ENCODE data around the gene CADM1. TPM values are rescaled to one million over a fixed set of nuclear protein-coding genes. Genes with fewer than 3 reads are reported as not detected.

Gene CADM1
- polyA plus RNA-seq (2013, experiment 1 of 4) = 109 TPM
- 94.6 TPM for polyA plus RNA-seq (2013, experiment 2 of 4)
- 79.9 TPM for polyA plus RNA-seq (2013, experiment 3 of 4)
- polyA plus RNA-seq (2013, experiment 4 of 4) = 80.0 TPM

- peak within 1 kb of the TSS; percentile 62 for H3K4me3 ChIP-seq (ENCODE audit: insufficient read depth, low read depth, low read length)
- no peaks in the 10 kb centered on the region for H3K9me3 ChIP-seq (ENCODE audit: control insufficient read depth, low read length)
- peaks cover 39% of the 10 kb centered on the region for H3K27me3 ChIP-seq (ENCODE audit: control insufficient read depth, insufficient read depth, low read length, poor library complexity, severe bottlenecking)
- peaks cover 12% of the 10 kb centered on the region for H3K4me1 ChIP-seq (ENCODE audit: control insufficient read depth, insufficient read depth, low read length)
- no peaks in the 10 kb centered on the region for H3K36me3 ChIP-seq (ENCODE audit: control insufficient read depth, insufficient read depth, low read length)
- H3K27ac ChIP-seq (ENCODE audit: insufficient read depth, low read depth, low read length, poor library complexity, severe bottlenecking) = peak within 1 kb of the TSS; percentile 88
- 0 to 1% methylated on average over 74 to 76 of the region's 76 CpGs for WGBS, 2 experiments
These were observed at the start of gene CADM1 for GRCh38 chr11:115504276-115505158. CADM1 (minus strand) TSS chr11:115504415.

- no peak overlapping the region for H3K27ac ChIP-seq (ENCODE audit: insufficient read depth, low read depth, low read length, poor library complexity, severe bottlenecking)
- peaks cover 14% of the 10 kb centered on the region for H3K4me1 ChIP-seq (ENCODE audit: control insufficient read depth, insufficient read depth, low read length)
- no peaks in the 10 kb centered on the region for H3K36me3 ChIP-seq (ENCODE audit: control insufficient read depth, insufficient read depth, low read length)
- WGBS, 2 experiments = 95 to 97% methylated on average over 14 to 15 of the region's 15 CpGs
- no peaks in the 10 kb centered on the region for H3K27me3 ChIP-seq (ENCODE audit: control insufficient read depth, insufficient read depth, low read length, poor library complexity, severe bottlenecking)
- H3K9me3 ChIP-seq (ENCODE audit: control insufficient read depth, low read length) = no peaks in the 10 kb centered on the region
- H3K4me3 ChIP-seq (ENCODE audit: insufficient read depth, low read depth, low read length) = no peak overlapping the region
These were observed 48.7 kb upstream of the CADM1 start for GRCh38 chr11:115552773-115553438.

DNA sequence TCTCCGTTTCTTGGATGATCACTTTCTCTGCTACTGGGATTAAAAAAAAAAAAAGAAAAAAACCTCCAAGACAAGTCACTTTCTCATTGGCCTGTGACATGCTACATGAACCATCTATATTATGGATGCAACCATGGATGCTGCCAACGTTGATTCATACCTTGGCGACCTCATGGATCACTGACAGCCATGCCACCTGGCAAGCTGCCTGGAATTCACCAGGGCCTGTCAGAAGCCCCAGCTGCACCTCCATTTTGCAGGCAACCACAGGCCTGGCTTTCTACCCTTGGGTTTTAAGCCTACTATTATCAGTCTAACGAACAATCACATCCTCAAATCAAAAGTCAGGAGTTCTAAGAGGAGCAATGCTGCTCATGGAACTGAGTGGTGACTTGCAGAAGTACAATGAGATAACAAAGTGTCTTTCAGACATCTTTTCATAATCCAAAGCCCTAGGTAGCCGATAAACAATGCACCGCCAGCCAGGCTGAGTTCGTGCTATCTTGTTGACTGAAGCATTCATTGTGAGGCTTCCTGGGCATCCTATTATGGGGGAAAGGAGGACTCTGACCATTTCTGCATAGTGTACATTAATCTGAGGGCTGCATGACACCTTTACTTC, 48.0 kb upstream of the CADM1 start:
- WGBS, 2 experiments = 85 to 91% methylated on average over 7 of the region's 7 CpGs
- no peaks in the 10 kb centered on the region for H3K9me3 ChIP-seq (ENCODE audit: control insufficient read depth, low read length)
- H3K27ac ChIP-seq (ENCODE audit: insufficient read depth, low read depth, low read length, poor library complexity, severe bottlenecking) = no peak overlapping the region
- no peaks in the 10 kb centered on the region for H3K36me3 ChIP-seq (ENCODE audit: control insufficient read depth, insufficient read depth, low read length)
- H3K4me3 ChIP-seq (ENCODE audit: insufficient read depth, low read depth, low read length) = no peak overlapping the region
- peaks cover 12% of the 10 kb centered on the region for H3K4me1 ChIP-seq (ENCODE audit: control insufficient read depth, insufficient read depth, low read length)
- H3K27me3 ChIP-seq (ENCODE audit: control insufficient read depth, insufficient read depth, low read length, poor library complexity, severe bottlenecking) = no peaks in the 10 kb centered on the region

DNA sequence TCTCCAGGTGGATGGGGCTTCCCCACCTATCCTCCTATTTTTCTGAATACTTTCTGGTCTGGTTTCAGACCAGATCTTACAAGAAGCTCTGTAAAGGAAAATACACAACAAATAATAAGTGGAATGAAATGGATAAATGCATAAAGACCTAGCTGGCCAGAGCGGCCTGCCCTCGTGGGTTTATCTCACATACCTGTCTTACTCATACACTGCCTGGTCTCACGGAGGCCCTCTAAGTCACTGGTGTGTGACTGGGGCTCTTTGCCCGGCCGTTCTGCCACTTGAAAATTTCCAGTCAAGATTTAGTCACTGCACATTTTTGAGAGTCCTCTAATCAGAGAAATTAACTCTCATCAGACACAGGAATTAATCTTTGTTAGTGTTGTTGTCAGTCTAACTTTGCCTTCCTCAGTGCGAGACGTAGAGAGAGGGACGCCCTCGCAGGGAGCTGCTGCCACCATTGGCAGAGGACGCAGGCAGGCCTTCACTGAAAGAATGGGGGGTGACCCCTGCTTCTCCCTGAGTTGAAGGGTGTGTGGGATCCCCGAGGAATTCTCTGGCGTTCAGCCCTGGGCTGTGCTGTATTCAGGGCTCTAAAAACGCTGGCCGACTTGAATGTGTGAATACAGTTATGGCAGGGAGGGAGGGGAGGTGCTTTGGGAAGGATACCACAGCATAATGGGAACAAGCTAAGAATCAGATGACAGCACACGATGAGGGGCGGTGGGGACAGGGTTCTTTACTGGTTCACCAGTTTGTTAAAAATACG, 46.3 kb upstream of the CADM1 start:
- H3K36me3 ChIP-seq (ENCODE audit: control insufficient read depth, insufficient read depth, low read length) = no peaks in the 10 kb centered on the region
- WGBS, 2 experiments = 91 to 92% methylated on average over 16 to 17 of the region's 17 CpGs
- no peak overlapping the region for H3K27ac ChIP-seq (ENCODE audit: insufficient read depth, low read depth, low read length, poor library complexity, severe bottlenecking)
- no peaks in the 10 kb centered on the region for H3K27me3 ChIP-seq (ENCODE audit: control insufficient read depth, insufficient read depth, low read length, poor library complexity, severe bottlenecking)
- H3K9me3 ChIP-seq (ENCODE audit: control insufficient read depth, low read length) = no peaks in the 10 kb centered on the region
- no peak overlapping the region for H3K4me3 ChIP-seq (ENCODE audit: insufficient read depth, low read depth, low read length)
- peaks cover 4% of the 10 kb centered on the region for H3K4me1 ChIP-seq (ENCODE audit: control insufficient read depth, insufficient read depth, low read length)

GRCh38 chr11:115548878-115549528, 44.8 kb upstream of the CADM1 start:
- no peaks in the 10 kb centered on the region for H3K36me3 ChIP-seq (ENCODE audit: control insufficient read depth, insufficient read depth, low read length)
- no peak overlapping the region for H3K27ac ChIP-seq (ENCODE audit: insufficient read depth, low read depth, low read length, poor library complexity, severe bottlenecking)
- no peak overlapping the region for H3K4me3 ChIP-seq (ENCODE audit: insufficient read depth, low read depth, low read length)

GRCh38 chr11:115545581-115546210, 41.5 kb upstream of the CADM1 start:
- H3K4me3 ChIP-seq (ENCODE audit: insufficient read depth, low read depth, low read length) = no peak overlapping the region
- H3K27ac ChIP-seq (ENCODE audit: insufficient read depth, low read depth, low read length, poor library complexity, severe bottlenecking) = no peak overlapping the region
- H3K36me3 ChIP-seq (ENCODE audit: control insufficient read depth, insufficient read depth, low read length) = no peaks in the 10 kb centered on the region
- H3K27me3 ChIP-seq (ENCODE audit: control insufficient read depth, insufficient read depth, low read length, poor library complexity, severe bottlenecking) = no peaks in the 10 kb centered on the region
- H3K9me3 ChIP-seq (ENCODE audit: control insufficient read depth, low read length) = no peaks in the 10 kb centered on the region
- H3K4me1 ChIP-seq (ENCODE audit: control insufficient read depth, insufficient read depth, low read length) = peaks cover 11% of the 10 kb centered on the region
- 89 to 90% methylated on average over 2 of the region's 2 CpGs for WGBS, 2 experiments

More at GRCh38 chr11:115548878-115549528, 44.8 kb upstream of the CADM1 start:
- WGBS, 2 experiments = 47 to 49% methylated on average over 10 of the region's 10 CpGs
- no peaks in the 10 kb centered on the region for H3K27me3 ChIP-seq (ENCODE audit: control insufficient read depth, insufficient read depth, low read length, poor library complexity, severe bottlenecking)
- H3K9me3 ChIP-seq (ENCODE audit: control insufficient read depth, low read length) = no peaks in the 10 kb centered on the region
- H3K4me1 ChIP-seq (ENCODE audit: control insufficient read depth, insufficient read depth, low read length) = peaks cover 9% of the 10 kb centered on the region

DNA sequence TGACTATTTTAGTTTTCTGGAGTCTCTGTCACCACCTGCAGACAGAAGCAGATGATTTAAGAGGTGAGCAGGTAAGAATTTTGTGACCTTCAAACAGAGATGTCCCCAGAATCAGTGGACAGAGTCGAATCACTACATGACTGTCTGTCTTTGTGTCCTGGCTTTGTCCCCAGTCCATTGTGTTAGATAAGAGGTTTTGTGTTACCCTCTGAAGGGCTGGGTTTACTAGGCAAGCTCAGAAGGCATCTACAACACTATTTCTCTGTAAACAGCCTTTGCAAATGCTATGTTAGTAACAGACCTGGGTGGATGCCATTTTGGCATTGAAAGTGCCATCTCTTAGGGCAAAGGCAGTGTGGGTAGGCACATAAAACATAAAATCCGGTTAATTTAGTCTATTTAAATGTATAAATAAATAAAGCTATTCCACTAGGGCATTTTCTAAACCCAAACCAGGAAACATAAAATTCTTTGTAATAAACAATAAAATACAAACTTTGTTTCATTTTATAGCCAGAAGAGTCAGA, 40.3 kb upstream of the CADM1 start:
- H3K27ac ChIP-seq (ENCODE audit: insufficient read depth, low read depth, low read length, poor library complexity, severe bottlenecking) = no peak overlapping the region
- WGBS, 2 experiments = 28 to 44% methylated on average over 1 of the region's 2 CpGs
- H3K4me3 ChIP-seq (ENCODE audit: insufficient read depth, low read depth, low read length) = no peak overlapping the region
- peaks cover 11% of the 10 kb centered on the region for H3K4me1 ChIP-seq (ENCODE audit: control insufficient read depth, insufficient read depth, low read length)
- H3K9me3 ChIP-seq (ENCODE audit: control insufficient read depth, low read length) = no peaks in the 10 kb centered on the region
- no peaks in the 10 kb centered on the region for H3K36me3 ChIP-seq (ENCODE audit: control insufficient read depth, insufficient read depth, low read length)
- H3K27me3 ChIP-seq (ENCODE audit: control insufficient read depth, insufficient read depth, low read length, poor library complexity, severe bottlenecking) = no peaks in the 10 kb centered on the region

GRCh38 chr11:115541518-115541917, 37.3 kb upstream of the CADM1 start:
- Histone ChIP-seq H3K9me3 (ENCODE audit: control insufficient read depth, low read length) (no peaks in the 10 kb centered on the region), H3K4me1 (ENCODE audit: control insufficient read depth, insufficient read depth, low read length) (peaks cover 6% of the 10 kb centered on the region)
- 93 to 95% methylated on average over 7 of the region's 8 CpGs for WGBS, 2 experiments

DNA sequence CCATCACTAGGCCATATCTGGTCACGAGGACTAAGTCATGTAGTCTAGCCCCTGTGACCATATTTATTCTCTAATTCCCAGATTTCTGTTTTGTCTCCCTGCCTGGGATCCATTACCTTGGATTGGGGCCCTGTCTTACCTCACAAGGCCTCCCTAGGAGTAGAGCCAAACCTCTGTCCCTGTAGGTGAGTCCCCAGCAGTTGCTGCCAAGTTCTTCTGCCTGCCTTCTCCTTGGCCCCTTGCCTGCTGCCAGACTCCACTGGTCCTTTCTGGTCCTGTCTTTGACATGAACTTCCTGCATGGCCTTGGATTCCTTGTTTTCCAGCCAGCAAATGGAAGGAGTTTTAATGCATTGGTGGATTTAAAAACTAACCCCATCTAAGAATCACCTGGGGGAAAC, 35.6 kb upstream of the CADM1 start:
- no peak overlapping the region for H3K27ac ChIP-seq (ENCODE audit: insufficient read depth, low read depth, low read length, poor library complexity, severe bottlenecking)
- H3K27me3 ChIP-seq (ENCODE audit: control insufficient read depth, insufficient read depth, low read length, poor library complexity, severe bottlenecking) = no peaks in the 10 kb centered on the region
- no peaks in the 10 kb centered on the region for H3K9me3 ChIP-seq (ENCODE audit: control insufficient read depth, low read length)
- H3K36me3 ChIP-seq (ENCODE audit: control insufficient read depth, insufficient read depth, low read length) = no peaks in the 10 kb centered on the region
- H3K4me1 ChIP-seq (ENCODE audit: control insufficient read depth, insufficient read depth, low read length) = peaks cover 6% of the 10 kb centered on the region
- WGBS, 2 experiments = 90 to 94% methylated on average over 1 of the region's 1 CpG
- no peak overlapping the region for H3K4me3 ChIP-seq (ENCODE audit: insufficient read depth, low read depth, low read length)

More at GRCh38 chr11:115541518-115541917, 37.3 kb upstream of the CADM1 start:
- H3K27me3 ChIP-seq (ENCODE audit: control insufficient read depth, insufficient read depth, low read length, poor library complexity, severe bottlenecking) = no peaks in the 10 kb centered on the region
- H3K4me3 ChIP-seq (ENCODE audit: insufficient read depth, low read depth, low read length) = no peak overlapping the region
- no peak overlapping the region for H3K27ac ChIP-seq (ENCODE audit: insufficient read depth, low read depth, low read length, poor library complexity, severe bottlenecking)
- H3K36me3 ChIP-seq (ENCODE audit: control insufficient read depth, insufficient read depth, low read length) = no peaks in the 10 kb centered on the region
